ELF-1 (cell line): ENCODE measurements around the gene NUMB.

ENCODE experiments used
- DNase-seq: peaks from one replicate; pipeline ENCODE4 v3.0.0-alpha.2; 2016; ENCODE audit warnings: low read depth, low spot score

NUMB gene

DNA sequence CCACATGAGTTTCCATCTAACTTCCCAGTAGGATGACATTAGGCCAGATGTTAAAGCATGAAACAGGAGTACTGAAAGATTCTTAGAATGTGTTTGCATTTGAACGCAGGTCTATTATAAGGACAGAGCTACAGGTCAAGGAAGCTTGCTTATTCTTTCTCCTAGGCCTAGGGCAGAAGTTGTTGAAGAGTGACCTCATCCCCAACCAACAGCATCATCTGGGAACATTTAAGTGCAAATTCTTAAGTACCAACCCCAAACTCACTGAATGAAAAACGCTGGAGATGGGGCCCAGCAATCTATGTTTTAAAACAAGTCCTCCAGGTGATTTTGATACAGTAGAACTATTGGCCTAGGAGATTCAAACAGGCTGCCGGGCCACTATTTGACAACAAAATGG, 168.6 kb downstream of the NUMB start:
- peak; percentile 27 for DNase-seq

GRCh38 chr14:73289308-73289707, 169.0 kb downstream of the NUMB start:
- no peak for DNase-seq

DNA sequence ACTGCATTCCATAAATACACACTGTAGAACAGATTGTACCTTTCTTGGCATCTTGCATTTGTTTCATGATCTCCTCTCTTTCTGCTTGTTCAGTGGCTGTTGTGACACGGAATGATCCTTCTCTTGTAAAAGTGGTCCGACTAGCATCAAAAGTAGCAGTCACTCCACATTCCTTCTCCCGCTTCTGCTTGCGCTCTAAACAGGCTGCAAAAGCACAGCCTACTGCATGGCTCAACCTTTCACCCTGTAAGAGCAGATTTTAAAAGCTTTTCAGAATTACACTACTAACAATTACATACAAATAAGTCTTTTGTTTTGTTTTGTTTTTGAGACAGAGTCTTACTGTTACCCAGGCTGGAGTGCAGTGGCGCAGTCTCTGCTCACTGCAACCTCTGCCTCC, 171.3 kb downstream of the NUMB start:
- peak; percentile 80 for DNase-seq

- no peak for DNase-seq
These were observed 171.7 kb downstream of the NUMB start for GRCh38 chr14:73286598-73286997.

GRCh38 chr14:73285979-73286378, 172.4 kb downstream of the NUMB start:
- DNase-seq, result no peak

- DNase-seq, result peak; percentile 52
These were observed 174.6 kb downstream of the NUMB start for GRCh38 chr14:73283608-73284379.

DNA sequence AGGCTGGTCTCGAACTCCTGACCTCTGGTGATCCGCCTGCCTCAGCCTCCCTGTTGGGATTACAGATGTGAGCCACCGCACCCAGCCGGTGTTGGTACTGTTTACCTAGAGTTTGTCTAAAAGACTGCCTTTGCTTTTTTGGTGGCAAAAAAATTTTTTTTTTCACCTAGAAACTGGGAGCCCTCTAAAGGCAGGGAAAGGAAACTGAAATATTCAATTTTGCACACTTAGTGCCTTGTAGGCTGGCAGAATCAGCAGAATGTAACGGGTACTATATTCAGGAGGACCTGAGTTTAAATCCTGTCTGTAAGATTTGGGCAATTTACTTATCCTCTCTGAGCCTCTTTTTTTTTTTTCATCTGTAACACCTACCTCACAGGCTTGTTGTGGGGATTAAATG, 177.4 kb downstream of the NUMB start:
- no peak for DNase-seq

- no peak for DNase-seq
These were observed 181.0 kb downstream of the NUMB start for GRCh38 chr14:73277376-73277775.

DNA sequence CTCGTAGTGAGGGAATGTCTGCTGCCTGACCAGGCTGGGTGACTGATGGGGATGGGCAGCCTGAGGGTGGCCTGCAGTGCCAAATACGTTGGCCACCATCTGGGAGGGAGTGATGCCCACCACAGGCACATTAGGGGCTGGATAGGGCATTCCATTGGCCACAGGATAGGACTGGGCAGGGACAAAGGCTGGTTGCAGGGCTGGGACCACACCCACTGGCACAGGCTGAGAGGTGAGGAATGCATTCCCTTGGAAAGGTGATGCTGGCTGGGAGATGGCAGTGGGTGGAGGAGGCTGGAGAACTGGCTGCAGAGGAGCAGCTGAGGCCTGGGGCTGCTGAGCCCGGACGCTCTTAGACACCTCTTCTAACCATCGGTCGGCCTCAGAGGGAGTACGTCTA, 181.5 kb downstream of the NUMB start:
- no peak for DNase-seq

DNA sequence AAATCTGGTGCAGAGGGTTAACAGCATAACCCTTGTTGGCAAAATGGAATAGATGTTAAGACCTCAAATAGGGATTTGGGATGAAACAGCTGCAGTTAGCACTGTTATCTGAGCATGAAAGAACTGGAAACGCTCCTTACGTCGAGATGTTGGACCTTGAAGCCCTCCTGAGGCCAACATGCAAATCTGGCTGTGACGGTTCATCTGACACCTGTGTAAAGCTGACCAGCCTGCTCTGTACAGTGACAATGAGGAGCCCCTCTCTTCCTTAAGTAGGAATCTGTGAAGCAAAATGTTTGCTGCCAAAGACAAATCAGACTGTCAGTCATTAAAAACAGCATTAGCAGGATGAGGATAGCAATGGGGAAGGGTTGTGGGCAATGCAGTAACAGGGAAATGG, 184.5 kb downstream of the NUMB start:
- DNase-seq, result no peak

DNA sequence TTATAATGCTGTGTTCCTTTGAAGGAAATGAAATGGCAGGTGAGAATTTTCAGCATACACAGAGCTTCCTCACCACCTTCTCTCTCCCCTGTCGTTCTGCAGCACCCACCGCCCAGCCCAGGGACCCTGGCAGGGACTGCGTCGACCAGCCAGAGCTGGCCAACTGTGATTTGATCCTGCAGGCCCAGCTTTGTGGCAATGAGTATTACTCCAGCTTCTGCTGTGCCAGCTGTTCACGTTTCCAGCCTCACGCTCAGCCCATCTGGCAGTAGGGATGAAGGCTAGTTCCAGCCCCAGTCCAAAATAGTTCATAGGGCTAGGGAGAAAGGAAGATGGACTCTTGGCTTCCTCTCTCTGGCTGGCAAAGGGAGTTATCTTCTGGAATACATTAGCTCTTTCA, 186.0 kb downstream of the NUMB start:
- DNase-seq, result no peak

DNA sequence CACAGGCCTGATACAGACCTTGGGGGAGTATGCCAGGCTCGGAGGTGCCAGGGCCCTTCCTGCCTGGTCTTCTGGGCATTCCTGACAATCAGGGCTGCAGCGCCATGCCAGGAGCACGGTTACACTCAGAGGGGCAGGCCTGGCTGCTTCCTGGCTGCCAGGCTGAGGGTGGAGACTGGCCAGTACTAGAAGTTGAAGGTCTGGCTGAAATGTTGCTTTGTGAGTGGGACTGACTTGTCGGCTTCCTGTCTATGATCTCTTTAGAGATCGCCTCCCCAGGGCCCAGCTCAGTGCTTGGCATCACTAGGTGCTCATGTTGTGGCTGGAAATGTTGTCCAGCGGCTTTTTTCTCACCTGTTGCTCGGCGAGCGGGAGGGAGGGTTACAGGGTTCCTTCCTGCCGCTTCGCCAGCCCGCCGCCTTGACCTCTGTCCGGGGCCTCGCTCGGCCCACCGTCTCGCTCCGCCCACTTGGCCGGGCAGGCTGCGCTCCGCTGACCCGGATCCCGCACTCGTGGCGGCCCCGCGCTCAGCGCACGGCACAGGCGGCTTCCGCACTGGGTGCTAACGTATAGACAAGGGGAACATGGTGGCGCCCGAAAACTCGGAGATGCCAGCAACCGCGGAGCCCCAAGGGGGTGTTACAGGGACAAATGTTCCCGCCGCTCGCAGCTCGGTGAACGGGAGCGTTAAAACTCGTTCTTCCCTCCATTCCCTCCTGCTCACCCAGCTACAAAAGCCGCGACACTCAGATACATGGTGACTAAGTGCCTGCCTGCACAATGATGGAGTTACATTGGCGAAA, 188.4 kb downstream of the NUMB start:
- DNase-seq, result peak; percentile 58

- no peak for DNase-seq
These were observed 190.9 kb downstream of the NUMB start for GRCh38 chr14:73267474-73267873.

GRCh38 chr14:73266317-73266716, 192.0 kb downstream of the NUMB start:
- no peak for DNase-seq

- DNase-seq, result no peak
These were observed 192.7 kb downstream of the NUMB start for GRCh38 chr14:73265721-73266046.

DNA sequence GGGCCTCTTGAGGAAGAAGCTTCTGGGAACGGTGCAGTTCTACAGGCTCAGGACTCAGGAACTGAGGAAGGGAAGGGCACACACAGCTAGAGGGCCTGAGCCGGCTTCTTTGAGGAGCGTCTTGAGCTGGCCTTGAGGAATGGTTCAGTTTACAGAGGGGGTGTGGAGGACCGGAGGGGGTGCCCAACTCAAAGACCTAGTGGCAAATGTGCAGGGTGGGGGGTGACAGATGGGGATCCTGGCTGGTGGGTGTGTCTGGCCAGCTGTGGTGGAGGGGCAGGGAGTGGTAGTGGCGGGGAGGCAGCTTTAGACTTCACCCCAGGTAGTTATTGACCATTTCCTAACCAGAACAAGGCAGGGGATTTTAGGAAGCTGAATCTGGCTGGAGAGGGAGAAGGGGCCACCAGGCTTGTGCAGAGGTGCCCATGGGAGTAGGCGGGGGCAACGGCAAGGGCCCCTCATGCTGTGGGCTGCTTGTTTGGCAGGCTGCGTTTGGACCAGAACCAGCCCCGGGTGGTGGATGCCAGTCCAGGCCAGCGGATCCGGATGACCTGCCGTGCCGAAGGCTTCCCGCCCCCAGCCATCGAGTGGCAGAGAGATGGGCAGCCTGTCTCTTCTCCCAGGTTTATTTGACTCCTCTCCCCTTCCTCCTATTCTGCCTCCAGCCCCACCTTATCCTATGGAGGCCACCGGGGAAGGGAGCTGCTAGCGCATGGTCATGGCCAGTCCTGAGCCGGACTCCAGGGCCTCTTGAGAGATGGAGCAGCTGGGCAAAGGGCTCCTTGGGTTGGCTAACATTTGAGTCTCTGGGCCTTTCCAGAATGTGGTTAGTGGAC, 193.2 kb downstream of the NUMB start:
- DNase-seq, result no peak

- DNase-seq, result no peak
These were observed 194.1 kb downstream of the NUMB start for GRCh38 chr14:73264080-73264884.

DNA sequence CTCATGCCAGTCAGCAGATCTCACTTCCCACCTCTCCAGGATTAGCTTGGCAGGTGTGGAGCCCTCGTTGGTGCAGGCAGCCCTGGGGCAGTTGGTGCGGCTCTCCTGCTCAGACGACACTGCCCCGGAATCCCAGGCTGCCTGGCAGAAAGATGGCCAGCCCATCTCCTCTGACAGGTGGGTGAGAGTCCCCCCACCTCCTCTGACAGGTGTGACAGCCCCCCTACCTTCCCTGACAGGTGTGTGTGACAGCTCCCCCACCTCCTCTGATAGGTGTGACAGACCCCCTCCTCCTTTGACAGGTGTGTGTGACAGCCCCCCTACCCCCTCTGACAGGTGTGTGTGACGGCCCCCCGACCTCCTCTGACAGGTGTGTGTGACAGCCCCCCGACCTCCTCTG, 194.7 kb downstream of the NUMB start:
- DNase-seq, result no peak

DNA sequence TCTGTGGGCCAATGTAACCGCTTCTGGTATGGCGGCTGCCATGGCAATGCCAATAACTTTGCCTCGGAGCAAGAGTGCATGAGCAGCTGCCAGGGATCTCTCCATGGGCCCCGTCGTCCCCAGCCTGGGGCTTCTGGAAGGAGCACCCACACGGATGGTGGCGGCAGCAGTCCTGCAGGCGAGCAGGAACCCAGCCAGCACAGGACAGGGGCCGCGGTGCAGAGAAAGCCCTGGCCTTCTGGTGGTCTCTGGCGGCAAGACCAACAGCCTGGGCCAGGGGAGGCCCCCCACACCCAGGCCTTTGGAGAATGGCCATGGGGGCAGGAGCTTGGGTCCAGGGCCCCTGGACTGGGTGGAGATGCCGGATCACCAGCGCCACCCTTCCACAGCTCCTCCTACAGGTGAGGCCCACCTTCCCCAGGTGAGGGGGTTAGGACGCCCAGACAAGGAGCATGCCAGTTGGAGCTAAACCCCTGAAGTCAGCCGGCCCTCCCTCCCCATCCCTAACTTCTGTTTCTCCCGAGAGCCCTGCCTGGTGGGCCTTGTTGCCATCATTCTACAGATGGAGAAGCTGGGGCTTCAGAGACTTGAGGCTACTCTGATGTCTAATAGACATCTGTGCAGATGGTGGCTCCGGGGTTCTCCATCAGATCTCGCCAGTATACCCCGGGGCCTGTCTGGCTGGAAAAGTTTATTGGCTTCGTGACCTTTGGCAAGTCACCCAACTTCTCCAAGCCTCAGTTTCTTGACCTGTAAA, 195.7 kb downstream of the NUMB start:
- DNase-seq, result no peak

- DNase-seq, result no peak
These were observed 196.6 kb downstream of the NUMB start for GRCh38 chr14:73261520-73262426.
